Astrocyte of the spinal cord (primary cell): ENCODE data around the gene NECAP2.
"Not testable (repeated sequence)": the region's sequence is repeated elsewhere in the genome, so short reads cannot be mapped to it uniquely, and the experiment has no call there.

ENCODE experiments used
- DNase-seq: peaks from one replicate; pipeline ENCODE4 v3.0.0; 2011; ENCODE audit warnings: low read depth, low spot score
- H3K4me3 ChIP-seq: 2 replicates; pipeline ENCODE4 v1.5.1; 2011; ENCODE audit warnings: low read depth, mild to moderate bottlenecking, low read length, moderate library complexity
- in situ Hi-C: cut with HindIII; loops from 2 replicates; pipeline ENCODE4 v1.10.0; 2017; ENCODE audit warnings: low sequenced_read_pairs
- TF ChIP-seq, protein P1 (sequence below): IDR thresholded peaks from 2 replicates; pipeline ENCODE4 v1.5.1; 2012; ENCODE audit warnings: low read depth, mild to moderate bottlenecking, low read length, inconsistent platforms

NECAP2 gene

DNA sequence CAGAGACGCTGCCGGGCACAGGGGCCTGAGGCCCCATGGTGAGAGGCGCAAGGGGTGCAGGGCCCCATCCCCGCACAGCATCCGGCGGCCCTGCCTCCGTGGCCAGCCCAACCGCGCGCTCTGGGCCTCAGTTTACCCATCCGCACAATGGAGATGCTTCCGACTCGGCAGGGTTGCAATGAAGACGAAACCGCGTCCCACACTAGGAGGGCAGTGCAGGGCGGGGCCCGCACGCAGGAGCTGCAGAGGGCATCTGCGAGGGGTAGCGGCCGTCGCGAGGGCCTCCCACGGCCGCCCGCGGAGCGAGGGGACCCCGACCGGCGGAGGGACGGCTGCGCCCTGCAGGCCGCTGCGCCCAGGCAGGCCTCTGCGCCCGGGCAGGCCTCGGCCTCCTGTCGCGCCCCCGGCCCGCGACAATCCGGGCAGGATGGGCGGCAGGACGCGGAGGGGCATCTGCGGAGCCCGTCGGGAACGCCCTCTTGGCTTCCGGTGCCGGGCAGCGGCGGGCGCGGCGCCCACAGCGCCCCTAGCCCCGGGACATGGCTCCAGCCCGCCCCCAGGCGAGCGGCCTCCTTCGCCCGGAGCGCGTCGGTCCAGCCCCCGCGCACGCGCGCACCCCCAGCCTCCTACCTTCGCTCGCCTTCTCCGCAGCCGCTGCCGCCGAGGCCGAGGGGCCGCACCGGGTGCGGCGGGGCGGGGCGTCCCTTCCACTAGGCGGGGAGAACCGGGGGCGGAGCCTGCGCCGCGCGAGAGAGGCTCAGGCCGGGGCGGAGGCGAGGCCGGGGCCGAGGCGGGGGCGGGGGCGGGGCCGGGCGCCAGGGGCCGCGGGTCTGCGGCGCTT is 58.3 kb downstream of the NECAP2 start:
- TF ChIP-seq, protein P1, sequence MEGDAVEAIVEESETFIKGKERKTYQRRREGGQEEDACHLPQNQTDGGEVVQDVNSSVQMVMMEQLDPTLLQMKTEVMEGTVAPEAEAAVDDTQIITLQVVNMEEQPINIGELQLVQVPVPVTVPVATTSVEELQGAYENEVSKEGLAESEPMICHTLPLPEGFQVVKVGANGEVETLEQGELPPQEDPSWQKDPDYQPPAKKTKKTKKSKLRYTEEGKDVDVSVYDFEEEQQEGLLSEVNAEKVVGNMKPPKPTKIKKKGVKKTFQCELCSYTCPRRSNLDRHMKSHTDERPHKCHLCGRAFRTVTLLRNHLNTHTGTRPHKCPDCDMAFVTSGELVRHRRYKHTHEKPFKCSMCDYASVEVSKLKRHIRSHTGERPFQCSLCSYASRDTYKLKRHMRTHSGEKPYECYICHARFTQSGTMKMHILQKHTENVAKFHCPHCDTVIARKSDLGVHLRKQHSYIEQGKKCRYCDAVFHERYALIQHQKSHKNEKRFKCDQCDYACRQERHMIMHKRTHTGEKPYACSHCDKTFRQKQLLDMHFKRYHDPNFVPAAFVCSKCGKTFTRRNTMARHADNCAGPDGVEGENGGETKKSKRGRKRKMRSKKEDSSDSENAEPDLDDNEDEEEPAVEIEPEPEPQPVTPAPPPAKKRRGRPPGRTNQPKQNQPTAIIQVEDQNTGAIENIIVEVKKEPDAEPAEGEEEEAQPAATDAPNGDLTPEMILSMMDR, result no peak
- H3K4me3 ChIP-seq, result peak overlapping the region; percentile 72
- in situ Hi-C loops, result no loop called here
- peak; percentile 89 for DNase-seq

DNA sequence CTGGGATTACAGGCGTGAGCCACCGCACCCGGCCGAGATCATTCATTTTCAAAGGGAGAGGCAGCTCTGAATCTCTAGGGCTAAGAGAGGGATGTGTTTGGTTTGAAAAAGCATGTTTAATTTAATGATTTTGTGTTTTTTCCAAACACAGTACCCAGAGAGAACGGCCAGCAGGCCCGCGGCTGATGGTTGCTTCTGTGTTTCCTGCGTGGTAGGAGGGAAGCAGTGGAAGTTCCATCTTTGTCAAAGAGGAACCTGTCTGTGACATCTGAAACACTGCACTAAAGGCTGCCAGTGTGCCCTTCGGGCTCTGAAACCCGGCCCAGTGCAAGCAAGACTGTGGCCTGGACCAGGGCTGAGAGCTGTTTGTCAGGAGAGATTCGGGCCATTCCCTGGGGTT is 59.9 kb downstream of the NECAP2 start:
- in situ Hi-C loops, H3K4me3 ChIP-seq, DNase-seq: not testable (repeated sequence)

DNA sequence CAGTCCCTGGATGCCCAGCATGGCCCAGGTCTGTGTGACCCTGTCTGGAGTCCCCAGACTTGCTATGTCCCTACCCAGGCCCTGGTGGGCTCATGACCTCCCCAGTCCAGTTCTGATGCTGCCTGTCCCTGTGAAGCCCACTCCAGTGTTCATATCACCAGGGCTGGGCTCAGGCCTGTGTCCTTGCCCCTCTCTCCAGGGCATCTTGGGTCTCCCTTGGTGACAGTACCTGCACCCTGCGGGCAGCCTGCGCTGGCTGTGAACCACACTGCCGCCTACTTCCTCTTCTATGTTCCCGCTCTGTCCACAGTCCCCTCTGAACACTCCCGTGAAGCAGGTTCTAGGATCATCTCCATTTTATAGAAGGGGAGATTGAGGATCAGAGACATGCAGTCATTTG is 60.5 kb downstream of the NECAP2 start:
- H3K4me3 ChIP-seq, DNase-seq, in situ Hi-C loops: not testable (repeated sequence)

DNA sequence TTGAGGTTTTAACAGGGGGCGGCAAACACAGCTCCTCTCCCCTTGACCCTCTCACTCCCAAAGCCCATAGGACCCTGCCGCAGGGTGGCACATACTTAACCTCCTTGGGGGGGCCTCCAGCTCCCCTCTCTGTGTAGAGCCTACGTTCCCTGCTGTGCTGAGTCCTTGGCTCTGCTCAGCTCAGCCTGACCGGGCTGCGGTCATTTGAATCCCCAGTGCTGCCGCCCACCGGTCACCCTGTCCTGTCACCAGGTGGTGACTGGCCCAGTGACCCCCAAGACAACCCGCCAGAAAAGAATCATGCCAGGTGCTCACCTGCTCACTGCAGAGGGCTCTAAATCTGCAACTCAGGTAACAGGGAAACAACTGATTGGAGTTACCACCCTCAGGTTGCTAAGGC is 60.9 kb downstream of the NECAP2 start:
- H3K4me3 ChIP-seq, DNase-seq, in situ Hi-C loops: not testable (repeated sequence)

DNA sequence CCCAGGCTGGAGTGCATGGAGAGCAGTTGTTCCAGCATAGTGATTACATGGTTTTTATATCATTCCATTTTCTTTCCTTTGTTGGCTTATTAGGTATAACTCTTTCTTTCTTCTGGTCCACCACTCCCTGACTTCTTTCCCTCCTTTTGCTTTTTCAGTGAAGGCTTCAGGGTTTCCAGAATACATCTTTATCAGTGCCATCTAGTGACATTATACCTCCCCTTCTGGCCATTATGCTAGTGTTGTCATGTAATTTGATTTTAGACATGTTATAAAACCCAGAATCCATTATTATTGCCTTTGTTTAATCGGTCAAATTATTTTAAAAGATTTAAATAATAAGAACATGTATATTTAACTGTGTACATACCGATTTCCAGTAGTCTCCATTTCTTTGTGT is 63.0 kb downstream of the NECAP2 start:
- TF ChIP-seq, protein P1, result no peak
- no peak overlapping the region for H3K4me3 ChIP-seq
- DNase-seq, result no peak
- in situ Hi-C loops, result no loop called here

DNA sequence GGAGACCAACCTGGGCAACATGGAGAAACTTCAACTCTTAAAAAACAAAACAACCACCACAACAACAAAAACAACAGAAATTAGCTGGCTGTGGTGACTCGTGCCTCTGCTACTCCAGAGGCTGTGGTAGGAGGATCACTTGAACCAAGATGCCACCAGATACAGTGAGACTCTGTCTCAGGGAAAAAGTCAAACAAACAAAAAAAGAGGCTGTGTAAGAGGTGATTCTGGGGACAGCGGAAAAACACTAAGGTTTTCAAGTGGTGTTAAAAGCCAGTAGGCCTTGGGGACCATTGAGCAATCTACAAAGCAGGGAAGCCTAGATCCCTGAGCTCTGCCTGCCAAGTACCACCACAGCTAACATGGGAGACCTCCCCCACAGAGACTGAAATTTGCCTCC is 65.3 kb downstream of the NECAP2 start:
- DNase-seq, in situ Hi-C loops, H3K4me3 ChIP-seq: not testable (repeated sequence)

DNA sequence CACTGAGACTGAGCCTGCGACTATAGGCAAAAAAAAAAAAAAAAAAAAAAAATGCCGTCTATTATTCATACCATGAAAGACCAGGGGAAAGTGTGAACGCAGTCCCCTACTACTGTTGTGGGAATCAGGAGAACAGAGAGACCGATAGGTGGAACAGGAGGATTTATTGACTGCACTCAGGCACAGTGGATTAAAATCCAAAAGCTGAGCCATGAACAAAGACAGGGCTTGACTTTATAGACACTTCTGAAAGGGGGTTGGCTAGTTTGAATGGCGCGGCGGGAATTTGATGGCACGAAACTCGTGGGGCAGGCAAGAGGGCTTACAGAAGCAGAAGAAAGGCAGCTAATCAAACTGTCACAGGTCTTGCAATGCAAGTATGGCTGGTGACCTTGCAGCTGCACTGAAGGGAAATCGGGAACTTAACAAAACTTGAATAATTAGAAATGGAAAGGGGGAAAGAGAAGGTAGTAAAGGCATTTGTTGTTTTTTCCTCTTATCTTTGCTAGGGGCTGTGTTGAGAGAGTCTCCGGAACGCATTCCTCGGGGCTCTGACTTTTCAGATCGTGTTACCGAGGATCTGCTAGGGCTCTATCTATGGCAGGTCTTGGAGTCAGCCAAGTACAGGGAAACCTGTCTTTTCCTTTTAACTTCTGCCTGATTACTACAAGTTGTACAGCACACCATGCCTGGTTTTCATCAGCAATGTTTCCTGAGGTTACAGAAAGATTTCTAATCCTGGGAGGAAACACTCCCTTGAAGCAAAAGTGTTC is 66.0 kb downstream of the NECAP2 start:
- peak; percentile 15 for DNase-seq
- in situ Hi-C loops, H3K4me3 ChIP-seq: not testable (repeated sequence)

DNA sequence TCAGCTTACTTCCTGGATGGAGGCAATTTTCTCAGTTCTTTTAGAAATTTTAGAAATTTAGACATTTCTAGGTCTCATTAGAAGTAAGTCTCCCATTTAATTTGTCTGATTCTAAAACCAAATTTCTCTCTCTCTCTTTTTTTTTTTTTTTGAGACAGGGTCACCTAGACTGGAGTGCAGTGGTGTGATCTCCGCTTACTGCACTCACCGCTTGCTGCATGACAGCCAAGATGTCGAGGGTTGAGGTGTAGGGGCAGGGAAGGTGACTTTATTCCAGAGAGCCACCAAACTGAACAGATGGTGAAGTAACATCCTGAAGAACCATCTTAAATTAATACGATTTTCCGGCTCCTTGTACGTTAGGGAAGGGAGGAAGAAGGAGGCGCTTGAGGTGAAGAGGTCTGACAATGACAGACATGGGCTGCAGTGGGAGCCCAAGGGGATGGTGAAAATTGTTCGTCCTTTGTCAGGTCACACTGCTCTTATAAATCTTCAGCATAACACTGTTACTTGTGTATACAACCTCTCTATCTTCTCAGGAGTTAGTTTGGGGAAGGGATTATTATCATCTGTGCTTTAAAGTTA is 68.4 kb downstream of the NECAP2 start:
- DNase-seq, in situ Hi-C loops, H3K4me3 ChIP-seq: not testable (repeated sequence)
